PFSK-1 (cell line): ENCODE measurements around the gene EYA4.

Source experiments
- FOXP2 ChIP-seq: optimal IDR thresholded peaks from 2 replicates; pipeline ENCODE3; 2011; ENCODE audit warnings: borderline replicate concordance, control low read depth, inconsistent platforms; ENCODE audit not compliant: insufficient read depth; ENCODE audit errors: extremely low read length, extremely low read depth
- POLR2AphosphoS5 ChIP-seq: IDR thresholded peaks from 2 replicates; pipeline ENCODE4 v1.6.1; 2012; ENCODE audit warnings: low read depth, mild to moderate bottlenecking, control low read depth, low read length, moderate library complexity
- REST ChIP-seq, 2 experiments: IDR thresholded peaks; 2 replicates each; pipeline versions ENCODE4 v1.6.1 to v1.8.0; 2011 to 2012; ENCODE audit warnings: low read depth in 2 of 2, low read length in 2 of 2, control low read depth in 1 of 2, inconsistent platforms in 1 of 2, mild to moderate bottlenecking in 1 of 2, moderate library complexity in 1 of 2; ENCODE audit not compliant: insufficient read depth in 1 of 2
- SIN3A ChIP-seq: IDR thresholded peaks from 2 replicates; pipeline ENCODE4 v1.6.1; 2012; ENCODE audit warnings: mild to moderate bottlenecking, low read length, moderate library complexity, borderline replicate concordance; ENCODE audit not compliant: insufficient read depth
- TAF1 ChIP-seq: IDR thresholded peaks from 2 replicates; pipeline ENCODE4 v1.6.1; 2012; ENCODE audit warnings: low read length, control low read depth, borderline replicate concordance; ENCODE audit not compliant: insufficient read depth

- TF ChIP-seq TAF1 (no peak), POLR2AphosphoS5 (no peak), SIN3A (no peak), REST (IDR thresholded peaks at IDR 0.05; ENCODE audit: insufficient read depth in 1 of 2, low read depth in 2 of 2, low read length in 2 of 2) (no peak), FOXP2 (no peak)
These were observed 56.5 kb downstream of the EYA4 start for GRCh38 chr6:133297657-133298056.
